Body of pancreas (tissue), 4 donors: ENCODE measurements around the gene BPIFB2. TPM values are rescaled to one million over a fixed set of nuclear protein-coding genes. Genes with fewer than 3 reads are reported as not detected.

Experiments
- ATAC-seq: fragments of 150-250 bp; one replicate; pipeline ENCODE4 v1.9.1; 2016
- DNase-seq, 4 donors: peaks; one replicate each; pipeline ENCODE4 v3.0.0-alpha.2; 2019
- H3K27ac ChIP-seq, 4 donors: fragments of 200-600 bp; sonication (generic); 1 replicate in 3 of 4; 2 replicates in 1 of 4; pipeline versions ENCODE4 v1.5.1 to v1.6.1; 2016 to 2019; ENCODE audit warnings: mild to moderate bottlenecking in 1 of 4, mixed read lengths in 1 of 4, moderate library complexity in 1 of 4
- H3K27me3 ChIP-seq, 2 donors: fragments of 200-600 bp; sonication (generic); one replicate each; pipeline ENCODE4 v1.6.0; 2016; ENCODE audit warnings: mild to moderate bottlenecking in 1 of 2
- H3K36me3 ChIP-seq, 2 donors: fragments of 200-600 bp; sonication (generic); replicated peaks in 1 of 2; 2 replicates each; pipeline ENCODE4 v1.5.1; 2016; ENCODE audit warnings: low read depth in 2 of 2; ENCODE audit not compliant: insufficient read depth in 1 of 2
- H3K4me1 ChIP-seq: fragments of 200-600 bp; sonication (generic); one replicate; pipeline ENCODE4 v1.6.0; 2016
- H3K4me3 ChIP-seq, 2 donors: fragments of 200-600 bp; sonication (generic); 1 replicate in 1 of 2; 2 replicates in 1 of 2; pipeline ENCODE4 v1.5.1; 2016 to 2019
- H3K9me3 ChIP-seq, 3 donors: fragments of 200-600 bp; sonication (generic); 1 replicate in 2 of 3; 2 replicates in 1 of 3; pipeline ENCODE4 v1.5.1; 2016
- CTCF ChIP-seq, 7 experiments: fragments of 450-650 bp in 4 of 7; fragments of 200-600 bp in 3 of 7; sonication (generic) in 3 of 7; IDR thresholded peaks; one replicate each; pipeline ENCODE4 v1.5.1; 2016 to 2019; ENCODE audit warnings: antibody characterized with exemption in 7 of 7
- POLR2A ChIP-seq, 3 donors: fragments of 450-650 bp; IDR thresholded peaks; one replicate each; pipeline ENCODE4 v1.6.1; 2016; ENCODE audit warnings: antibody characterized with exemption in 3 of 3, mild to moderate bottlenecking in 2 of 3
- WGBS, 2 donors: methylation state at CpG; one replicate each; pipeline ENCODE4 v1.1.5; 2017; 5-methylcytosine and 5-hydroxymethylcytosine counted together
- intact Hi-C: fragments of 100-400 bp; cut with DNase I; formaldehyde crosslinking; loops from one replicate; pipeline ENCODE4 v1.15.1; 2023
- total RNA-seq, 2 donors: library from RNA; depleted of rRNA; stranded (reverse); fragments of >200 nt; gene quantifications; one replicate each; pipeline ENCODE4 v1.1.0, GENCODE V29; 2016

BPIFB2 gene
- total RNA-seq, 2 donors from 2014 or later = not detected

GRCh38 chr20:32990426-32990825, 17.1 kb upstream of the BPIFB2 start:
- Histone ChIP-seq H3K27ac (no peak overlapping the region), H3K27me3 (no peaks in the 10 kb centered on the region), H3K9me3 (no peaks in the 10 kb centered on the region), H3K4me3 (no peak overlapping the region), H3K4me1 (no peaks in the 10 kb centered on the region), H3K36me3 (no peaks in the 10 kb centered on the region)
- 68 to 76% methylated on average over 3 of the region's 3 CpGs for WGBS, 2 donors
- ATAC-seq (no peak), DNase-seq (no peak)
- intact Hi-C loops = no loop called here
- no peak for TF ChIP-seq POLR2A (IDR thresholded peaks at IDR 0.05)
- no peak for TF ChIP-seq CTCF (IDR thresholded peaks at IDR 0.05)

DNA sequence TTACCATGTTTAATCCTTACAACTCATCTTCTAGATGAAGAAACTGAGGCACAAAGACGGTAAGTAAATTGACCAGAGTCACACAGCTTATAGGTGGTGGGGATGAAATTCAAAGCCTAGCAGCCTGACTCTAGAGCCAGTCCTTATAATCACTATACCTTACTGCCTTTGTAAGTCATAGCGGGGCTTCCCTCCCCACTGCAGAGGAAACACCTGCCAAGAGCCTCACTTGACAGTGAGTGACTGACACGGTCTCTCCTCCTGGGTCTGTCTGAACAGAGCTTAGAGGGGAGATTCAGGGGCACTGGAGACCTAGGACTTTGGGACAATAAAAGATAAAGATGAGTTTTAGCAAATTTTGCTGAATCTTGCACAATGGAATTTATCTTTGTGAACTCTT, 16.1 kb upstream of the BPIFB2 start:
- no peaks in the 10 kb centered on the region for H3K4me1 ChIP-seq
- intact Hi-C loops = no loop called here

GRCh38 chr20:32991792-32992641, 15.5 kb upstream of the BPIFB2 start:
- DNase-seq (no peak), ATAC-seq (no peak)
- intact Hi-C loops = no loop called here
- TF ChIP-seq POLR2A (IDR thresholded peaks at IDR 0.05) (no peak), CTCF (IDR thresholded peaks at IDR 0.05) (no peak)
- Histone ChIP-seq H3K27ac (no peak overlapping the region), H3K36me3 (no peaks in the 10 kb centered on the region), H3K9me3 (no peaks in the 10 kb centered on the region), H3K4me1 (no peaks in the 10 kb centered on the region), H3K27me3 (no peaks in the 10 kb centered on the region), H3K4me3 (no peak overlapping the region)
- WGBS, 2 donors = 63 to 72% methylated on average over 8 of the region's 8 CpGs

More for the DNA sequence above, 16.1 kb upstream of the BPIFB2 start:
- 41 to 44% methylated on average over 3 of the region's 3 CpGs for WGBS, 2 donors
- Histone ChIP-seq H3K9me3 (no peaks in the 10 kb centered on the region), H3K4me3 (no peak overlapping the region), H3K27ac (no peak overlapping the region), H3K36me3 (no peaks in the 10 kb centered on the region), H3K27me3 (no peaks in the 10 kb centered on the region)
- ATAC-seq (no peak), DNase-seq (no peak)
- TF ChIP-seq CTCF (IDR thresholded peaks at IDR 0.05) = no peak
- no peak for TF ChIP-seq POLR2A (IDR thresholded peaks at IDR 0.05)

GRCh38 chr20:32993496-32994050, 13.9 kb upstream of the BPIFB2 start:
- 63 to 79% methylated on average over 8 of the region's 8 CpGs for WGBS, 2 donors
- H3K4me3 ChIP-seq = no peak overlapping the region
- no peaks in the 10 kb centered on the region for H3K36me3 ChIP-seq
- no peaks in the 10 kb centered on the region for H3K27me3 ChIP-seq
- no peaks in the 10 kb centered on the region for H3K9me3 ChIP-seq
- no peaks in the 10 kb centered on the region for H3K4me1 ChIP-seq
- no peak for TF ChIP-seq POLR2A (IDR thresholded peaks at IDR 0.05)
- intact Hi-C loops = no loop called here
- DNase-seq (no peak), ATAC-seq (no peak)
- no peak overlapping the region for H3K27ac ChIP-seq

DNA sequence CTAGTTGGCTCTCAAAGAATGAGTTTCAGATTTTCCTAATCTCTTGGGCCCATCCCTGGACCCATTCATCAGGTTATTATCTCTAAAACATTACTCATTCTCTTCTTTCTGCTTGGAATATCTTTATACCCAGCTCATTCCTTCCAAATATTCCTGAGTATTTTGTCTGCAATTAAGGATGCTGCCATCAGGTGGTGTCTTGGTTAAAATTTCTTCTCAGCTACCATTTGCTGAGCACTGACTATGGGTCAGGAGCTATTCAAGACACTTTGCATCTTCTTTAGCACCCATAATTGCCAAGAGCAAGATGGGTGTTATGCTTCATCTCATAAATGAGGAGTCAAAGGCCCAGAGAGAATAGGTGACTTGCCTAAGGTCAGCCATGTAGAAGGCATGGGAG, 11.7 kb upstream of the BPIFB2 start:
- no peak for DNase-seq
- intact Hi-C loops = no loop called here
- H3K36me3 ChIP-seq = no peaks in the 10 kb centered on the region
- no peaks in the 10 kb centered on the region for H3K27me3 ChIP-seq
- no peak overlapping the region for H3K4me3 ChIP-seq
- no peaks in the 10 kb centered on the region for H3K4me1 ChIP-seq
- H3K9me3 ChIP-seq = no peaks in the 10 kb centered on the region
- ATAC-seq = no peak
- no peak overlapping the region for H3K27ac ChIP-seq
- TF ChIP-seq CTCF (IDR thresholded peaks at IDR 0.05) = no peak
- no peak for TF ChIP-seq POLR2A (IDR thresholded peaks at IDR 0.05)
